Esophagus squamous epithelium (tissue), 5 donors: ENCODE measurements around the gene ZNF750. TPM values are rescaled to one million over a fixed set of nuclear protein-coding genes. Genes with fewer than 3 reads are reported as not detected.

Experiments used
- DNase-seq: peaks from one replicate; lab custom pipeline; 2025; lab: John Stamatoyannopoulos, UW
- H3K27ac ChIP-seq, 4 donors: fragments of 200-600 bp; sonication (generic); one replicate each; pipeline ENCODE4 v1.5.1; 2016 to 2019; ENCODE audit warnings: mild to moderate bottlenecking in 1 of 4
- H3K27me3 ChIP-seq, 4 donors: fragments of 200-600 bp; sonication (generic); 1 replicate in 3 of 4; 2 replicates in 1 of 4; pipeline versions ENCODE4 v1.5.1 to v1.6.0; 2017 to 2021; ENCODE audit warnings: antibody characterized with exemption in 1 of 4
- H3K36me3 ChIP-seq, 3 donors: fragments of 200-600 bp; sonication (generic); one replicate each; pipeline ENCODE4 v1.5.1; 2016 to 2019
- H3K4me1 ChIP-seq, 3 donors: fragments of 200-600 bp; sonication (generic); one replicate each; pipeline ENCODE4 v1.5.1; 2017 to 2019
- H3K4me3 ChIP-seq, 4 donors: fragments of 200-600 bp; sonication (generic); 1 replicate in 3 of 4; 2 replicates in 1 of 4; pipeline ENCODE4 v1.5.1; 2016 to 2019; ENCODE audit warnings: mild to moderate bottlenecking in 2 of 4, moderate library complexity in 1 of 4
- H3K9me3 ChIP-seq, 3 donors: fragments of 200-600 bp; sonication (generic); one replicate each; pipeline ENCODE4 v1.5.1; 2016 to 2019
- CTCF ChIP-seq, 6 experiments: fragments of 450-650 bp in 4 of 6; fragments of 200-600 bp in 2 of 6; sonication (generic) in 2 of 6; IDR thresholded peaks; one replicate each; pipeline ENCODE4 v1.5.1; 2016 to 2019; ENCODE audit warnings: antibody characterized with exemption in 6 of 6, mild to moderate bottlenecking in 4 of 6, moderate library complexity in 4 of 6
- POLR2A ChIP-seq, 4 donors: fragments of 450-650 bp; IDR thresholded peaks; one replicate each; pipeline ENCODE4 v1.6.1; 2017; ENCODE audit warnings: antibody characterized with exemption in 4 of 4, mild to moderate bottlenecking in 4 of 4, moderate library complexity in 3 of 4
- WGBS, 2 donors: methylation state at CpG; one replicate each; pipeline ENCODE4 v1.1.5; 2018; 5-methylcytosine and 5-hydroxymethylcytosine counted together
- intact Hi-C: fragments of 100-400 bp; cut with DNase I; formaldehyde crosslinking; loops from one replicate; pipeline ENCODE4 v1.15.0; 2022
- total RNA-seq, 4 donors: library from RNA; depleted of rRNA; stranded (reverse); fragments of >200 nt; gene quantifications; one replicate each; pipeline ENCODE4 v1.1.0, GENCODE V29; 2016
- donor health status: DM: yes; HTN: yes; CAD: no.

ZNF750 gene
- total RNA-seq, 4 donors from 2014 or later: 55.4 to 253 (median 96.8) TPM

- Histone ChIP-seq H3K9me3 (peaks cover 0 to 11% (median 6%) of the 10 kb centered on the region in 3 donors), H3K27ac (peak overlapping the region in 2 of 4 donors; percentile 23 to 48), H3K36me3 (peaks cover 0 to 61% (median 3%) of the 10 kb centered on the region in 3 donors), H3K27me3 (no peaks in the 10 kb centered on the region), H3K4me3 (no peak overlapping the region), H3K4me1 (peaks cover 0 to 17% (median under 1%) of the 10 kb centered on the region in 3 donors)
- intact Hi-C loops: no loop called here
- no peak for DNase-seq
- no peak for TF ChIP-seq POLR2A (IDR thresholded peaks at IDR 0.05)
- TF ChIP-seq CTCF (IDR thresholded peaks at IDR 0.05): no peak
- WGBS, 2 donors: 83 to 99% methylated on average over 4 to 5 of the region's 5 CpGs
These were observed 19.3 kb downstream of the ZNF750 start for GRCh38 chr17:82820278-82821251.

DNA sequence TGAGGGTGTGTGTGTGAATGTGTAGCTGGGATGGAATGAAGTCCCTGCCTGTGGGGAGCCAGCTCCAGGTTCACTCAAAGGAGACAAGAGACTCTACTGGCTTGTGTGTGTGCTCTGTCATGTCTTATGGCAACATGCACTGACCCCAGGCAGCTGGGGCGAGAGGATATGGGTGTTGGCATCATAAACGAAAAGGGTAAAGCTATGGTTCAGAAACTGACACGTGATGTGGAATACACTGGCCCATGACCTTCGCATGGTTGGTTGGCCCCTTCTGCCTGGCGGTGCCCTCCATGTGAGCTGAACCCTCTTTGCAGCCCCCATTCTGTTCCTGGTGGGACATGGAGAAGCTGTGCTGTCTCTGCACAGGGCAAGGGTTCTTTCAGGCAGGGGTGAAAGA is 21.9 kb downstream of the ZNF750 start:
- Histone ChIP-seq H3K36me3 (peaks cover 0 to 80% (median 3%) of the 10 kb centered on the region in 3 donors), H3K4me3 (no peak overlapping the region), H3K9me3 (peaks cover 0 to 11% (median 6%) of the 10 kb centered on the region in 3 donors), H3K27me3 (no peaks in the 10 kb centered on the region), H3K4me1 (peaks cover 0 to 12% (median 2%) of the 10 kb centered on the region in 3 donors), H3K27ac (no peak overlapping the region)
- intact Hi-C loops: no loop called here
- WGBS, 2 donors: 86 to 97% methylated on average over 4 to 5 of the region's 5 CpGs
- TF ChIP-seq CTCF (IDR thresholded peaks at IDR 0.05) (no peak), POLR2A (IDR thresholded peaks at IDR 0.05) (no peak)
- no peak for DNase-seq

DNA sequence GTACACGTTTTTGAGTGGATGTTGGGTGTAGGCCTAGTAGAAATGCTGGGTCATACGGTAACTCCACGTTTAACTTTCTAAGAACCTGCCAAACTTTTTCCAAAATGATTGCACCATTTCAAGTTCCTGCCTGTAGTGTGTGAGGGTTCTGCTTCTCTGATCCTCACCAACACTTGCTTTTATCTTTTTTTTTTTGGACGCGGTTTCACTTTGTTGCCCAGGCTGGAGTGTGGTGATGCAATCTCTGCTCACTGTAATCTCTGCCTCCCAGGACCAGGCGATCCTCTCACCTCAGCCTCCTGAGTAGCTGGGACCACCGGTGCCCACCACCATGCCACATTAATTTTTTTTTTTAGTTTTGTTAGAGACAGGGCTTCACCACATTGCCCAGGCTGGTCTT is 23.5 kb downstream of the ZNF750 start:
- Histone ChIP-seq H3K27ac (no peak overlapping the region), H3K36me3 (peaks cover 0 to 86% (median 0%) of the 10 kb centered on the region in 3 donors)

DNA sequence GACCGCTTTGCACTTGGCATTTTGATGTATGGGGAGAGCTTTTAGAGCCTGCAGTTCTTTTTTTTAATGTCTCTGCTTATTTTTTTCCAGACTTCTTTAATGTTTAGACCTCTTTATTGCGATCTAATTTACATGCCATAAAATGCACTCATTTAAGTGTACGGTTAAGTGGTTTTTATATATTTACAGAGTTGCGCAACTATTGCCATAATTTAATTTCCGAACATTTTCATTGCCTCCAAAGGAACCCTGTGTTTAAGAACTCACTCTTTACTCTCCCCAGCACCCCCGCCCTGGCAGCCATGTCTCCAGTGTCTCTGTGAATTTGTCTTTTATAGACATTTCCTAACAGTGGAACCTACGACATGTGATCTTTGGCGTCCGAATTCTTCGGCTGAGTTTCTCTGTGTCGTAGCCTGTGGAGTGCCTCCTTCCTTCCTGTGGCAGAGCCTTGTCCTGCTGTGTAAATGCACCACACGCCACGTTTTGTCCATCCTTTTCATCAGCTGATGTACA is 24.0 kb downstream of the ZNF750 start:
- H3K27ac ChIP-seq: no peak overlapping the region
- WGBS, 2 donors: 87 to 92% methylated on average over 13 of the region's 13 CpGs

More for the DNA sequence above, 23.5 kb downstream of the ZNF750 start:
- WGBS, 2 donors: 59 to 61% methylated on average over 7 of the region's 7 CpGs
- intact Hi-C loops: no loop called here
- Histone ChIP-seq H3K27me3 (no peaks in the 10 kb centered on the region), H3K9me3 (peaks cover 0 to 11% (median 6%) of the 10 kb centered on the region in 3 donors), H3K4me1 (peaks cover 0 to 8% (median 2%) of the 10 kb centered on the region in 3 donors), H3K4me3 (no peak overlapping the region)
- no peak for DNase-seq
- TF ChIP-seq CTCF (IDR thresholded peaks at IDR 0.05): no peak
- no peak for TF ChIP-seq POLR2A (IDR thresholded peaks at IDR 0.05)

More for the DNA sequence above, 24.0 kb downstream of the ZNF750 start:
- peaks cover 0 to 88% (median 0%) of the 10 kb centered on the region in 3 donors for H3K36me3 ChIP-seq
- no peak for DNase-seq
- peaks cover 0 to 10% (median 6%) of the 10 kb centered on the region in 3 donors for H3K9me3 ChIP-seq
- intact Hi-C loops: no loop called here
- H3K4me3 ChIP-seq: no peak overlapping the region
- H3K4me1 ChIP-seq: peaks cover 0 to 8% (median 2%) of the 10 kb centered on the region in 3 donors
- TF ChIP-seq POLR2A (IDR thresholded peaks at IDR 0.05) (no peak), CTCF (IDR thresholded peaks at IDR 0.05) (no peak)
- H3K27me3 ChIP-seq: no peaks in the 10 kb centered on the region
